NCI-H774 (cell line): ENCODE measurements around the gene SYNRG.
A peak's percentile ranks its signal among the peaks of the same experiment; 100 is the strongest.
"Not testable (repeated sequence)": the region's sequence is repeated elsewhere in the genome, so short reads cannot be mapped to it uniquely, and the experiment has no call there.

ENCODE experiments used
- DNase-seq: peaks from one replicate; lab custom pipeline; 2025; lab: John Stamatoyannopoulos, UW

Gene SYNRG

DNA sequence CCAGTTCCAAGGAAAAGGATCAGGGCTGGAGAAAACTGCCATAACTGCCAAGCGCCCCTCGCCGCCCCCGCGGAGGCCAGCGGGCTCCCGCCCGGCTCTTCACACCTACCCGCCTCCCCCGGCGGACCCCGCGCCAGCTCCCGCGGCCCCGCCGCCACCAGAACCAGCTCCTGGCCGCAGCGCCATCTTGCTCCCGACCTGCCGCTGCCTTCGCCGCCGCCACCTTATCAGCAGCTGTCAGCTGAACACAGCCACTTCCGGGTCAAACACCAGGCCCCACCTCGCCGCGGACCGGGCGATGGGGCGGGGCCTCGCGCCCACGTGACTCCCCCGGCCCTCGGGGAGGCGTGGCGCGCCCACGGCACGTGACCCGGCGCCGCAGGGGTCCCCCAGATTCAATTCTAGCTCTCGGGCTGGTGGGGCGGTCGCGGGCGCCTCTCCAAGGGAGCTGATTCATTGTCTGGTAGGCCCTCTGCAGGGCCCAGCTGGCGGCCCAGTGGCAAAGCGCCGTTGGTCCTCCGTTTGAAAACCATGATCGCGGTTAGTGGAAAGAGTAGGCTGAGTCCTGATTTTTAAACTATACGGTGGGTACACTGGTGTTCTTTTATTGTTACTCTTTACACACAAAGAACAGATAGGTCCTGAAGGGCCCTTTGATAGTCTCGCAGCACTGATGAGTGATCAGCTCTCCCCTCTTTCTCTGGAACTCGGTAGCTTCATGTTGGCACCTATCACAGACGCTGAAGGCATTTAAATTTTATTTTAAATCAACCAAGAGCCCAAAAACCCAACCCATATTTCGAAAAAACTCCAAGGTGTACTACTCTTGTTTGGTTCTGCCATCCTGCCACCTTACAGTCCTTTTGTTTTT, at the start of gene SYNRG:
TSS of gene SYNRG (minus strand) at position 249 of the 871 bp plus-strand sequence. CDS start at position 186, 63 bp downstream.
- peak; percentile 99 for DNase-seq

DNA sequence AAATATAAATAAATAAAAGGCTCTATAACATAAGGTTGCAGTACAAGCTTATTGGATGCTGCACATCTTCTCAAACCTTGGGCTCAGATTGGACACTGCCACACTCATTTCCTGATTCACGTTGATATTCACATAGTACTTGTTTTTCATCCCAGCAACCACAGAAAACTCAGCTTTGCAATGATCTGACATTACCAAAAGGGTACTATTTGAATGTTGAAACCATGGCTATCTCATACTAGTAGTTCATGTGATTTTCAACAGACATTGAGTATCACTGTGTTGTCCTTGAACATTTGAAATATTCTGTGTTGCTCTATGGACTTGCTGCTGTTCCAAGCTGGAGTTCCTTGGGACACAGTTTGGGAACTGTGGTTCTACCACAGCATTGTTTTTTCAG, 48.0 kb upstream of the SYNRG start:
- no peak for DNase-seq

- no peak for DNase-seq
Measured at GRCh38 chr17:37651849-37652248, 42.6 kb upstream of the SYNRG start.

DNA sequence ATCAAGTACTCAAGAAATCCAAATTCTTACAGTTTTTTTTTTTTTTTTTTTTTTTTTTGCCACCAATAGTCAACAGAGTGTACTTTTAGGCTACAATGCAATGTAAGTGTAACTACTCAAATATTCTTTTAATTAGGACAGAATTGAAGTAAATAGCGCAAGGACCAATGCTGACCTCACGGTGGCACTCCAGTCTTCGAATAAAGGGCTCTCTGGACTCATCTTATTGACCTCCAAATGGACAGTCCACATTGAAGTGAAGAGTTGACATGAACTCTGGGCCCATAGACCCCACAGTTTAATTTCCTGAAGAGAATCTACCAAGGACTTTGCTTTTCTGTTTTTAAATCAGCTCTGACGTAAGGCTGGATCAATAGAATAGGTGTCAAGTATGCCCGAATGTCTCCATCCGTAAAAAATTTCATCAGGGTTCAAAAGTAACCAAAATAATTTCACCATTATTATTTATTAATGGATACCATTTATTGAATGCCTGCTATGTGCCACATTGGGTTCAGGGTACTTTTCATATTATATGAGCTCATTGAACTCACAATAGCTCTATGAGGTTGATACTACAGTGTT, 41.3 kb upstream of the SYNRG start:
- peak; percentile 33 for DNase-seq

- DNase-seq: no peak
Measured at GRCh38 chr17:37648555-37648954, 39.3 kb upstream of the SYNRG start.

DNA sequence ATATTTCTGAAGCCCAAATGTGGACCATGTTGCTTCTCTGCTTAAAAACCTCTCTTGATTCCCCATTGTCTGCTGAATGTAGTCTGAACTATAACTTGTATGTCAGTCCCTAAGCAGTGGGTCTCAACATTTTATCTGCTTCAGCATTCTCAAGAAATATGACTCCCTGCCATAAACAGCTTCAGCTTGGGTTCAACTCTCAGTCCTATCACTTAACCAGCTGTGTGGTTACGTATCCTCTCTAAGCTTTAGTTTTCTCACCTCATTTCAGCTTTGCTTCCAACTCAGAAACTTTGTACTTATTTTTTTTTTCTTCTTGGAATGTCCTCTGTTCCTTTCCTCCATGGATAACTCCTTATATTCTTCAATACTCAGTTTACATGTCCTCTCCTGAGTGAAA, 38.6 kb upstream of the SYNRG start:
- DNase-seq: no peak

- no peak for DNase-seq
Measured at GRCh38 chr17:37643869-37644268, 34.7 kb upstream of the SYNRG start.

DNA sequence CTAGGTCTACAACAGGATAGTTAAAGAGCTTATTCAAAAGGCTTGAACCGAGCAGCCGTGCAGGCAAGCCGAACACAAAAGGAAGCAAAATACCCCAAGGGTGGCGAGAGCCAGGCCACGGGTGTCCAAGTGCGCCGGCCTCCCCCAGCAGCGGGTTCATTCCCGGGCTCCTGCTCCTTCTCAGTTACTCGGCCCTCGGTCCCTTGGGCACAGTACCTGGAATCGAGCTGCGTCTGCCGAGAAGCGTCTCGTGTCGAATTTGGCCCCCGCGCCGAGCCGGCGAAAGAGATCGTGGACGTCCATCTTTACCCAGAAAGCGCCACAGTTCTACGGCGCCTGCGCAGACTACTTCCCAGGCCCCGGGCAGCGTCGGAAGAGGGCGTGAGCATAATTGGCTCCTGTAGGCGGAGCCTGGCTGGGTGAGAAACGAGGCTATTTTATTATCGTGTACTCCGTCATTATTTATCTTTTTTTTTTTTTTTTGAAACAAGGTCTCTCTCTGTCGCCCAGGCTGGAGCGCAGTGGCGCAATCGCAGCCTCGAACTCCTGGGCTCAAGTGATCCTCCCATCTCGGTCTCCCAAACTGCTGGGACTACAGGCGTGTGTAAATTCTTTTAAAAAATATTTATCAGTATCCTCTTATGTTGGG, 34.0 kb upstream of the SYNRG start, which contains the start of gene DDX52:
TSS of gene DDX52 (minus strand) at position 329 of the 649 bp plus-strand sequence. CDS start at position 303, 26 bp downstream.
- DNase-seq: peak; percentile 97

GRCh38 chr17:37642681-37643080, 33.5 kb upstream of the SYNRG start:
- DNase-seq: no peak

DNA sequence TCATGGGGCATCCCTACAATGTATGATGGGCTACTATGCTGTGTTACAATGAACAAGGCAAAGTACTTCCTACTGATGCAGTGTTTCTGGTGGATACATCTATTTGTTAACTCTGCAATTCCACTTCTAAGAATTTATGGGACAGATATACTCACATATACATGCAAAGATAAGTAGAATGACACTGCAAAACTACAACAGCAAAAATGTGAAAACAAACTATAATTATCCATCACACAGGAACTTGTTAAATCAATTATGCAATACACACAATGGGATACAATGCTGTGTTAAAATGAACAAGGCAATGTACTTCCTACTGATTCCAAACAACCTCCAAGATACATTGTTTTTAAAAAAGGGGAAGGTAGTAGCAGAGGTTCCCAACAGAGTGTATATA, 30.8 kb upstream of the SYNRG start:
- DNase-seq: no peak

- no peak for DNase-seq
Measured at GRCh38 chr17:37637956-37638355, 28.7 kb upstream of the SYNRG start.

- not testable (repeated sequence) for DNase-seq
Measured at GRCh38 chr17:37616430-37616829, 7.2 kb upstream of the SYNRG start.

GRCh38 chr17:37614823-37615222, 5.6 kb upstream of the SYNRG start:
- DNase-seq: no peak

DNA sequence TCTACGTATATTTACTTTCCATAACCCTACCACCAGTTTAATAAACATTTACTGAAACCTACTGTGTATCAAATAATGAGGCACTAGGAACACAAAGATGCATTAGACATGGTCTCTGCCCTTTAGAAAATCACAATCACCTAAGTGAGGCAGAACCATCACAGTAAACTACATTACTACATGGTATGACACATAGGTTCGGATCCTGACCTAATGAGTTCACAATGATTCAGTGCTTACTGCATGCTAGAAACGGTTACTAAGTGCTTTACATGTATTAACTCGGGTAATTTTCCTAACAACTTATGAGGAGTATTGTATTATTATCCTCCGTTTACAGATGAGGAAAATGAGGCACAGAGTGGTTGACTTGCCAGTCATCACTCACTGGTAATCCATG, 5.2 kb upstream of the SYNRG start:
- no peak for DNase-seq

- DNase-seq: no peak
Measured at GRCh38 chr17:37610971-37611370, 1.8 kb upstream of the SYNRG start.

GRCh38 chr17:37610041-37610420, 813 bp upstream of the SYNRG start:
- DNase-seq: not testable (repeated sequence)

GRCh38 chr17:37608351-37609169, 658 bp downstream of the SYNRG start:
- DNase-seq: no peak

- DNase-seq: no peak
Measured at GRCh38 chr17:37607637-37608331, 1.4 kb downstream of the SYNRG start.

- DNase-seq: no peak
Measured at GRCh38 chr17:37605813-37606505, 3.3 kb downstream of the SYNRG start.

GRCh38 chr17:37605081-37605480, 4.1 kb downstream of the SYNRG start:
- DNase-seq: no peak

- DNase-seq: no peak
Measured at GRCh38 chr17:37604556-37604955, 4.7 kb downstream of the SYNRG start.
